Measurements from ENCODE around the gene SH3RF3.
"Not testable (repeated sequence)": the region's sequence is repeated elsewhere in the genome, so short reads cannot be mapped to it uniquely, and the experiment has no call there.

SH3RF3 gene

GRCh38 chr2:109089602-109090300 lies 39.3 kb upstream of the SH3RF3 start:
- H3K36me3 ChIP-seq, result no peaks in the 10 kb centered on the region
- H3K9me3 ChIP-seq, result peaks cover 34% of the 10 kb centered on the region
- H3K4me3 ChIP-seq, result no peak overlapping the region
- H3K9ac ChIP-seq, result no peak overlapping the region
- no peaks in the 10 kb centered on the region for H3K27me3 ChIP-seq
- H3K4me1 ChIP-seq, result peaks cover 9% of the 10 kb centered on the region
- H3K27ac ChIP-seq, result no peak overlapping the region
- H4K20me1 ChIP-seq, result no peaks in the 10 kb centered on the region
- no peak for TF ChIP-seq Cebpa-rat (IDR thresholded peaks at IDR 0.05)
- peak overlapping the region; percentile 26; the same call in 1 of the 2 replicates for H3K4me2 ChIP-seq

DNA sequence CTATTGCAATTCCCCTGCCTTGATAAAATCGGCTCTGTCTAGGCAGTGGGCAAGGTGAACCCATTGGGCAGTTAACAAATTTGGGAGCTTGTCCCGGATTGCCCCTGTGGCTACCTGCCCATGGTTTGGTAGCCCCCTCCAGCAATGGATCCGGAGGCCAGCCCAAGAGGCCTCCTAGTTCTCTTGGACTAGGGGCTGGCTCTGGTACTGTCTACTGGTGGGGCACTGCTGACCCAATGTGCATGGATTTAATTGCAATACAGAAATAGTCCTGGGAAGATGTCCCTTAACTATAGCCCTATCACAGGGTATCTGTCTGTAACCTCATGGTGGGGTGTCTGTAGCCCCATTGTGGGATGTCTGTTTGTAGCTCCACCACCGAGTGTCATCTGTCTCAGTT lies 37.5 kb upstream of the SH3RF3 start:
- no peak overlapping the region for H3K4me3 ChIP-seq
- peaks cover 9% of the 10 kb centered on the region for H3K4me1 ChIP-seq
- H3K36me3 ChIP-seq, result no peaks in the 10 kb centered on the region
- TF ChIP-seq Cebpa-rat (IDR thresholded peaks at IDR 0.05), result no peak
- H3K27me3 ChIP-seq, result no peaks in the 10 kb centered on the region
- H4K20me1 ChIP-seq, result no peaks in the 10 kb centered on the region
- H3K4me2 ChIP-seq, result no peak overlapping the region
- H3K27ac ChIP-seq, result no peak overlapping the region
- peaks cover 36% of the 10 kb centered on the region for H3K9me3 ChIP-seq
- no peak overlapping the region for H3K9ac ChIP-seq

- no peaks in the 10 kb centered on the region for H3K27me3 ChIP-seq
- no peaks in the 10 kb centered on the region for H4K20me1 ChIP-seq
- no peak for TF ChIP-seq Cebpa-rat (IDR thresholded peaks at IDR 0.05)
- H3K4me3 ChIP-seq, result no peak overlapping the region
- no peak overlapping the region for H3K4me2 ChIP-seq
- peaks cover 36% of the 10 kb centered on the region for H3K9me3 ChIP-seq
- no peak overlapping the region for H3K27ac ChIP-seq
- H3K4me1 ChIP-seq, result peaks cover 8% of the 10 kb centered on the region
- H3K9ac ChIP-seq, result no peak overlapping the region
- H3K36me3 ChIP-seq, result no peaks in the 10 kb centered on the region
Observed at GRCh38 chr2:109094144-109094543, 34.9 kb upstream of the SH3RF3 start.

- no peaks in the 10 kb centered on the region for H4K20me1 ChIP-seq
- no peaks in the 10 kb centered on the region for H3K4me1 ChIP-seq
- H3K36me3 ChIP-seq, result no peaks in the 10 kb centered on the region
- no peaks in the 10 kb centered on the region for H3K27me3 ChIP-seq
- H3K4me3 ChIP-seq, result no peak overlapping the region
- no peak overlapping the region for H3K4me2 ChIP-seq
- peaks cover 21% of the 10 kb centered on the region for H3K9me3 ChIP-seq
- no peak for TF ChIP-seq Cebpa-rat (IDR thresholded peaks at IDR 0.05)
- H3K27ac ChIP-seq, result no peak overlapping the region
- H3K9ac ChIP-seq, result no peak overlapping the region
Observed at GRCh38 chr2:109098251-109098920, 30.6 kb upstream of the SH3RF3 start.

GRCh38 chr2:109098921-109099273 lies 30.1 kb upstream of the SH3RF3 start:
- Histone ChIP-seq H3K9me3 (peaks cover 16% of the 10 kb centered on the region), H4K20me1 (no peaks in the 10 kb centered on the region), H3K27ac (no peak overlapping the region), H3K4me3 (no peak overlapping the region), H3K9ac (no peak overlapping the region), H3K27me3 (no peaks in the 10 kb centered on the region), H3K4me1 (no peaks in the 10 kb centered on the region), H3K4me2 (no peak overlapping the region), H3K36me3 (no peaks in the 10 kb centered on the region)
- no peak for TF ChIP-seq Cebpa-rat (IDR thresholded peaks at IDR 0.05)

DNA sequence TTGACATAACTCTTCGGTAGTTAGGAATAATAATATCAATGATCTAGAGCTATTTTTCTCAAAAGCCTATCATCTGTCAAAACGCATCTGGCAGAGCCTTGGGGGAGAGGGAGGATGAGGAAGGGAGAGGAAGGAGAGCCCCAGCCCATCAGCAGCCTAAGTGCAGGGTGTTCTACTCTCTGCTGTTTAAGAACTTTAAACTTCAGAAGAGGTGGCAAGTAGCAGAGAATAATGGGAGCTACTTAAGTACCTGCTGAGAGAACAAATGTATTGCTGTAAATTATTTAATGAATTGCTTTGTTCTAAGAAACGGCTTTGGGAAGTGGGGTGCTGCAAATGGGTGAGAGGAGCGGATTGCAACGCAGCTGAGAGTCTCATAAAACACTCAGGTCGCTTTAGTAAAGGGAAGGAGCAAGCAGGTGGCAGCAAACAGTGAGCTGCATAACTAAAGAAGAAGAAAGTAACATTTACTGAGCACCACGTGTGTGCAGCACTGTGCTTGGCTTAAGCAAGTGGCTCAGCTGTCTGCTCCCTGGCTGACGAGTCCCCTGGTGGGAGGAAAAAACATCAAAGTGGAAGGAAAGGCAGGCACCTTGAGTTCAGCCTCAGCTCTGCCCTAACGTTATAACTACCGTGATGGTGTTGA lies 26.3 kb upstream of the SH3RF3 start:
- Histone ChIP-seq H3K4me3 (no peak overlapping the region), H3K9ac (no peak overlapping the region), H3K4me1 (no peaks in the 10 kb centered on the region), H3K27me3 (no peaks in the 10 kb centered on the region), H3K36me3 (no peaks in the 10 kb centered on the region), H3K27ac (no peak overlapping the region), H4K20me1 (no peaks in the 10 kb centered on the region), H3K4me2 (no peak overlapping the region), H3K9me3 (no peaks in the 10 kb centered on the region)
- no peak for TF ChIP-seq Cebpa-rat (IDR thresholded peaks at IDR 0.05)

DNA sequence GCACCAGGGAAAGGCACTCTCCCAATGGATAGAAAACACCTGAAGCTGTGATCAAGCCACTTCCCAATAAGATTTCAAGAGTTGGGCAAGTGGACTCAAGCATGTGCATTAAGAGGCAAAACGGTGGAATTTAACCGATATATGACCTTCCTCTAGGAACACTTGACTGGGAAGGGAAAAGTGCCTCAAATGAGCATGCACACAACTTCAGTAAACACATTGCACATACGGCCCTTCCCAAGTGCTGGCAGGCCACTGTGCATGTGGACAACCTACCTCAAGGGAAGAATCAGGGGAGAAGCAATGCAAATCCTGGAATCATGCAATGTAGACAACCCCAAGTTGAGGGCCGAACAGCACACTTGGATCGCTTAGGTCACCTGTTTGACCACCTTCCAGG lies 23.9 kb upstream of the SH3RF3 start:
- no peak overlapping the region for H3K9ac ChIP-seq
- TF ChIP-seq Cebpa-rat (IDR thresholded peaks at IDR 0.05), result no peak

DNA sequence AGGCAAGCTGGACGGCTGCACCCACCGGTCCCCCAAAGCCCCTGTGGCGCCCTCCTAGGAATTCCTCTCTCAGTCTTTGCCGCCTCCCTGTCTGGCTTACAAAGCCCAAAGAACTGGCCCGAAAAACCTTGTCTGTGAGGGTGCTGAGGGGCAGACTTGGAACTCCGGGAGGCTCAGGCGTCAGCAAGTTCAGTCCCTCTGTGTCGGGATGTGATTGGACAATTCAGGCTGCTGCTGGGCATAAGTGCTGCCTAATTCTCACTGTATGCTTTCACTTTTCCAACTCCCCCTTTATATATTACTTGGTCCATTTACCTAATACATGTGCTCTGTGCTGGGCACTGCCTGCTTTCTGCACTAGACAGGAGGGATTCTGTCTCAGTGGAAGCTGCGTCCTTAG lies 20.3 kb upstream of the SH3RF3 start:
- Histone ChIP-seq H3K9me3 (no peaks in the 10 kb centered on the region), H3K4me1 (no peaks in the 10 kb centered on the region)
- TF ChIP-seq Cebpa-rat (IDR thresholded peaks at IDR 0.05), result no peak

More for the DNA sequence above, 23.9 kb upstream of the SH3RF3 start:
- Histone ChIP-seq H3K9me3 (no peaks in the 10 kb centered on the region), H3K4me3 (no peak overlapping the region), H3K4me1 (no peaks in the 10 kb centered on the region), H3K36me3 (no peaks in the 10 kb centered on the region), H3K27ac (no peak overlapping the region), H3K27me3 (no peaks in the 10 kb centered on the region), H4K20me1 (no peaks in the 10 kb centered on the region), H3K4me2 (no peak overlapping the region)

DNA sequence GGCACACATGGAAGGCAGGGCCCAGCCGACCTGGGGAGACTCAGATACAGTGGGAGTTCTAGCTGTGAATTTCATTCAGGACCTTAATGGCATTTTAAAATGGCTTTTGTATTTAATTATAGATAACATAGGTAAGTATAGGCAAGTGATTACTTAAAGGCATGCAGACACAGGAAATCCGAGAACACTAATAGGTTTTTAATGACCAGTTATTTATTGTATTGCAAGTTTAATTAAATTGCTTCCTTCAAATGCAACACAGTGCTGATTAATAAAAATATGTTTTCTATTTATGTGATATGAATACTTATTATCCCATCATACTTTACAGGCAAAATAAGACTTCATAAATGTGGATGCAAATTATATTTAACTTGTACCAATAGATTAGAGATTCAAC lies 19.7 kb upstream of the SH3RF3 start:
- TF ChIP-seq Cebpa-rat (IDR thresholded peaks at IDR 0.05), result no peak
- H3K4me3 ChIP-seq, result no peak overlapping the region
- H3K4me2 ChIP-seq, result no peak overlapping the region
- H3K4me1 ChIP-seq, result no peaks in the 10 kb centered on the region
- no peaks in the 10 kb centered on the region for H3K27me3 ChIP-seq
- H4K20me1 ChIP-seq, result no peaks in the 10 kb centered on the region
- no peaks in the 10 kb centered on the region for H3K9me3 ChIP-seq
- H3K27ac ChIP-seq, result no peak overlapping the region
- no peak overlapping the region for H3K9ac ChIP-seq
- H3K36me3 ChIP-seq, result no peaks in the 10 kb centered on the region

More for the DNA sequence above, 20.3 kb upstream of the SH3RF3 start:
- no peaks in the 10 kb centered on the region for H4K20me1 ChIP-seq
- no peak overlapping the region for H3K9ac ChIP-seq
- H3K4me3 ChIP-seq, result no peak overlapping the region
- no peaks in the 10 kb centered on the region for H3K27me3 ChIP-seq
- no peak overlapping the region for H3K27ac ChIP-seq
- no peaks in the 10 kb centered on the region for H3K36me3 ChIP-seq
- H3K4me2 ChIP-seq, result no peak overlapping the region

DNA sequence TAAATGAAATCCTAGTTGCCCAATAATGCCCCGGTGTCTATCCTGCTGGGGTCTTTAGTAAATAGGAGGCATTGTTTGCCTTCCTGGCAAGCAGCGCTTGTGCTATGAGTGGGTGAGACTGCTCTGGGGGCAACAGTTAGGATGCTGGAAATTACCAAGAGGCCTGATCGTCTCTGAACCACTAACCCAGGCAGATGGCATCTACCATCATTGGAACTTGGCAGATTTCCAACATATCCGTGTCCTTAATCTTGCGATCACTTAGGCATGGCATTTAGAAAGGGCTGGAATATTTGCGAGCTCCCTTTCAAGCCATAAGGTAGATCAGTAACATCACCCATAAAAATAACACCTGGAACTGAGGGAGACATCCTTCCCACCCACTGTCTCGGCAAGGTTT lies 18.8 kb upstream of the SH3RF3 start:
- no peaks in the 10 kb centered on the region for H4K20me1 ChIP-seq
- no peaks in the 10 kb centered on the region for H3K4me1 ChIP-seq
- H3K9ac ChIP-seq, result no peak overlapping the region
- no peaks in the 10 kb centered on the region for H3K36me3 ChIP-seq
- TF ChIP-seq Cebpa-rat (IDR thresholded peaks at IDR 0.05), result no peak
- H3K4me3 ChIP-seq, result no peak overlapping the region
- no peak overlapping the region for H3K27ac ChIP-seq
- H3K27me3 ChIP-seq, result no peaks in the 10 kb centered on the region
- no peaks in the 10 kb centered on the region for H3K9me3 ChIP-seq
- H3K4me2 ChIP-seq, result no peak overlapping the region

DNA sequence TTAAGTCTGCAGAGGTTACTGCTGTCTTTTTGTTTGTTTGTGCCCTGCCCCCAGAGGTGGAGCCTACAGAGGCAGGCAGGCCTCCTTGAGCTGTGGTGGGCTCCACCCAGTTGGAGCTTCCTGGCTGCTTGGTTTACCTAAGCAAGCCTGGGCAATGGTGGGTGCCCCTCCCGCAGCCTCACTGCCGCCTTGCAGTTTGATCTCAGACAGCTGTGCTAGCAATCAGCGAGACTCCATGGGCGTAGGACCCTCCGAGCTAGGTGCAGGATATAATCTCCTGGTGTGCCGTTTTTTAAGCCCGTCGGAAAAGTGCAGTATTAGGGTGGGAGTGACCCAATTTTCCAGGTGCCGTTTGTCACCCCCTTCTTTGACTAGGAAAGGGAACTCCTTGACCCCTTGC lies 11.8 kb upstream of the SH3RF3 start:
- not testable (repeated sequence) for H3K4me2 ChIP-seq, H4K20me1 ChIP-seq, H3K27ac ChIP-seq, H3K9me3 ChIP-seq, H3K27me3 ChIP-seq, H3K4me1 ChIP-seq, H3K4me3 ChIP-seq, H3K36me3 ChIP-seq, H3K9ac ChIP-seq

Data from BLaER1 (cell line).